ENCODE measurements around the gene ACAA2. TPM values are rescaled to one million over a fixed set of nuclear protein-coding genes. Genes with fewer than 3 reads are reported as not detected.

Gene ACAA2
- total RNA-seq, 1 donor from 2014 or later, result 109 TPM

DNA sequence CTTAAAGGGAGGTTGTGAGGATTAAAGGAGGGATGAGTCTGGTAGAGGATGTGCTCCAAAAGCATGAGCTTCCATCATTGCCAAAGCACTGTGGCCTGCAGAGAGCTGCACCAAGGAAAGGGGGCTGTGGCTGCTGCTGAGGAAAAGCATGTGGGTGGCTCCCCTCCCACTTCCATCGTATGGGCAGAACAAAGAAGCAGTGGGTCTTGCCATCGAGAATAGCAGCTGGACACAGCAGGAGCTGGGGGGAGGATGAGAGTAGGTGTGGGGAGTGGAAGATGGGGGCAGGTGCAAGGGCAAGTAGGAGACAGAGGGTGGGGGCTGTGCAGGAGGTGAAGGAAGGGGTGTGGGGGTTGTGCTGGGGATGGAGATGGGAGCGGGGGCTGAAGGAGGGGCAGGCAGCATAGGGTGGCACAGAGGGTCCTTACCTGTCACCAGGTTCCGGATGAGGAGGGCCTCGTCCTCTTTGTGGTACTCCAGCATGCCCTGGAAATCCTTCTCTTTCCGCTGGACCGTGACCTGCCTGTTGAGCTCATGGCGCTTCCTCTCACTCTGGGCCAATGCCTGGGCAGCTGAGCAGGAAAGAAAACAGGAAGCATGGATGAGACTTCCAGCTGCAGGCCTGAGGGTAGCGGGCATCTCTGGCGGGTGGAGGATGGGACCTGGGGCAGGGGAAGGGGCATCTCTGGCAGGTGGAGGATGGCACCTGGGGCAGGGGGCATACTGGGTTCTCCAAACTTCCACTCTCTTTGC lies 33.6 kb upstream of the ACAA2 start:
- no peak overlapping the region for H3K4me3 Mint-ChIP-seq (ENCODE audit: unreplicated experiment)
- no peak overlapping the region for H3K27ac Mint-ChIP-seq (ENCODE audit: unreplicated experiment)

DNA sequence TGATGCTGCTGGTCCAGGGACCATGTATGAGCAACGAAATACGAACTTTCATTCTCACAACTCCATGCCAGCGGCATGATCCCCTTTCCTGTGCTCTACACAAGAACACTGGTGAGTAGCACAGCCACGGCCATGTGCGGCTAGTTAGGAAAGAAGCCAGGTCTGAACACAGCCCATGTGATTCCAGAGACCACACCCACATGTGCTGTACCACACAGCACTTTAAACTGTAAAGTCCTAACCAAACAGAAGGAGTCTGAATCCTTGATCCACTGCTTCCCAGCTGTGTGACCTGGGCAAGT lies 33.0 kb upstream of the ACAA2 start:
- H3K36me3 Mint-ChIP-seq (ENCODE audit: unreplicated experiment), result no peaks in the 10 kb centered on the region
- TF ChIP-seq, protein P1, sequence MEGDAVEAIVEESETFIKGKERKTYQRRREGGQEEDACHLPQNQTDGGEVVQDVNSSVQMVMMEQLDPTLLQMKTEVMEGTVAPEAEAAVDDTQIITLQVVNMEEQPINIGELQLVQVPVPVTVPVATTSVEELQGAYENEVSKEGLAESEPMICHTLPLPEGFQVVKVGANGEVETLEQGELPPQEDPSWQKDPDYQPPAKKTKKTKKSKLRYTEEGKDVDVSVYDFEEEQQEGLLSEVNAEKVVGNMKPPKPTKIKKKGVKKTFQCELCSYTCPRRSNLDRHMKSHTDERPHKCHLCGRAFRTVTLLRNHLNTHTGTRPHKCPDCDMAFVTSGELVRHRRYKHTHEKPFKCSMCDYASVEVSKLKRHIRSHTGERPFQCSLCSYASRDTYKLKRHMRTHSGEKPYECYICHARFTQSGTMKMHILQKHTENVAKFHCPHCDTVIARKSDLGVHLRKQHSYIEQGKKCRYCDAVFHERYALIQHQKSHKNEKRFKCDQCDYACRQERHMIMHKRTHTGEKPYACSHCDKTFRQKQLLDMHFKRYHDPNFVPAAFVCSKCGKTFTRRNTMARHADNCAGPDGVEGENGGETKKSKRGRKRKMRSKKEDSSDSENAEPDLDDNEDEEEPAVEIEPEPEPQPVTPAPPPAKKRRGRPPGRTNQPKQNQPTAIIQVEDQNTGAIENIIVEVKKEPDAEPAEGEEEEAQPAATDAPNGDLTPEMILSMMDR (IDR thresholded peaks at IDR 0.05; ENCODE audit: partially characterized antibody, unreplicated experiment), result no peak
- no peak overlapping the region for H3K27ac Mint-ChIP-seq (ENCODE audit: unreplicated experiment)

More for the DNA sequence above, 33.6 kb upstream of the ACAA2 start:
- no peak for DNase-seq
- Mint-ChIP-seq H3K36me3 (ENCODE audit: unreplicated experiment) (no peaks in the 10 kb centered on the region), H3K9me3 (ENCODE audit: unreplicated experiment) (peaks cover 14% of the 10 kb centered on the region), H3K4me1 (ENCODE audit: low read depth, unreplicated experiment) (peaks cover 21% of the 10 kb centered on the region), H3K27me3 (ENCODE audit: unreplicated experiment) (peaks cover 2% of the 10 kb centered on the region)
- TF ChIP-seq, protein P1 (IDR thresholded peaks at IDR 0.05; ENCODE audit: partially characterized antibody, unreplicated experiment), result no peak

DNA sequence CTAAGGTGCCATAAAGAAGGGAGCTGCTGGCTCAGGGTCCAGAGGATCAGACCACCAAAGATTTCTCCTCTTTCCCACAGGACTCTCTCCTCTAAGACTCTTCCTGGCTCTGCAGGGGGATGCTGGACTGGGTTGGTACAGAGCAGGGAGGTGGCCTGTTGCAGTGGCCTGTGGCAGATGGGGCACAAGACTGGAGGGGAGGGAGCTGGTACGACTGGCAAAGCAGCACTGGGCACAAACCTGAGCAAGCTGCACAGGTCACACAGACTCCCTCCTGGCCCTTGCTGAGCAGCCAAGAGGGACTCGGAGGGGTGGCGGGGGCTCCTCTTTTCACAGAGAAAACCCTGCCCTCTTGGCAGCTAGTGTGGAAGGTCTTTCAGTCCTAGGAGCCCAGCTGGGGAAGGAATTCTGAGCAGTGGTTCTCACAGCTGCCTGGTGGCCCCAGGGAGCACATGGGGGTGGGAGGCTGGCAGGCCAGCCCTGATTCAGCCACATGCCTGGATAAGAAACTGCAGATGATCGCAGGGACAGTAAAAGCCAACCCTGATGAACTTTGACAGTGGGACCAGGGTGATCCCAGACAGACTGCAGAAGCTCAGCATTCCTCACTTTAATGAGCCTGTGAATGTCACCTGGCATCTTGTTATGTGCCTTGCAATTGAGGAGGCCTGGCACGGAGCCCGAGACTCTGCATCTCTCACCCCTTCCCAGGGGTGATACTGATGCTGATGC lies 32.5 kb upstream of the ACAA2 start:
- H3K36me3 Mint-ChIP-seq (ENCODE audit: unreplicated experiment), result no peaks in the 10 kb centered on the region
- DNase-seq, result no peak
- H3K9me3 Mint-ChIP-seq (ENCODE audit: unreplicated experiment), result peaks cover 14% of the 10 kb centered on the region
- H3K27ac Mint-ChIP-seq (ENCODE audit: unreplicated experiment), result peak overlapping the region; percentile 33
- H3K4me1 Mint-ChIP-seq (ENCODE audit: low read depth, unreplicated experiment), result peaks cover 24% of the 10 kb centered on the region
- TF ChIP-seq, protein P1 (IDR thresholded peaks at IDR 0.05; ENCODE audit: partially characterized antibody, unreplicated experiment), result no peak
- H3K4me3 Mint-ChIP-seq (ENCODE audit: unreplicated experiment), result no peak overlapping the region
- H3K27me3 Mint-ChIP-seq (ENCODE audit: unreplicated experiment), result peaks cover 2% of the 10 kb centered on the region

More for the DNA sequence above, 33.0 kb upstream of the ACAA2 start:
- peaks cover 14% of the 10 kb centered on the region for H3K9me3 Mint-ChIP-seq (ENCODE audit: unreplicated experiment)
- H3K27me3 Mint-ChIP-seq (ENCODE audit: unreplicated experiment), result peaks cover 2% of the 10 kb centered on the region
- DNase-seq, result no peak
- H3K4me1 Mint-ChIP-seq (ENCODE audit: low read depth, unreplicated experiment), result peaks cover 24% of the 10 kb centered on the region
- H3K4me3 Mint-ChIP-seq (ENCODE audit: unreplicated experiment), result no peak overlapping the region

DNA sequence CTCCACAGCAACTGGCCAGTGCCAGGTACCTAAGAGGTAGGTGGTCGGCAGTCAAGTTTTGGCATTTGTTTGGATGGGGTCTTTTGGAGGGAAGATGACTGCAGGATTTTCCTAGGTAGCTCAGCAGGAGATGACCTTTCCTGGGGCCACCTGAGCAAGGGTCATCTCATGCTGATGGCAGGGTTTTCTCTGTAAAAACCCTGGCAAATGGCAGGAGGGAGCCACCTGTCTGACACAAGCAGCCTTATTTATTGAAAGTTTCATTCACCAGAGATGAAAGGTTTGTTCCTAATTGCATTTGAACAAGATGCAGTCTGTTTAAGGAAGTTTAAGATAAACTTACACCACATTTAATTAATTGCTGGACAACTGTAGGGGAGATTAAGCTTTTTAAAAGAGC lies 31.6 kb upstream of the ACAA2 start:
- no peaks in the 10 kb centered on the region for H3K36me3 Mint-ChIP-seq (ENCODE audit: unreplicated experiment)
- TF ChIP-seq, protein P1 (IDR thresholded peaks at IDR 0.05; ENCODE audit: partially characterized antibody, unreplicated experiment), result no peak
- H3K27ac Mint-ChIP-seq (ENCODE audit: unreplicated experiment), result no peak overlapping the region
- peak overlapping the region; percentile 16 for H3K4me3 Mint-ChIP-seq (ENCODE audit: unreplicated experiment)
- no peak for DNase-seq
- peaks cover 2% of the 10 kb centered on the region for H3K27me3 Mint-ChIP-seq (ENCODE audit: unreplicated experiment)
- peaks cover 22% of the 10 kb centered on the region for H3K4me1 Mint-ChIP-seq (ENCODE audit: low read depth, unreplicated experiment)
- H3K9me3 Mint-ChIP-seq (ENCODE audit: unreplicated experiment), result peaks cover 14% of the 10 kb centered on the region

All from glutamatergic neuron (in vitro differentiated cells).